Measurements from ENCODE around the gene STK39. TPM values are rescaled to one million over a fixed set of nuclear protein-coding genes. Genes with fewer than 3 reads are reported as not detected.

Gene STK39
- total and polyA plus RNA-seq, 2 of the 4 experiments (the other 2 are of a cell fraction): 11.8 to 16.4 TPM

GRCh38 chr2:168294409-168294808, 47.0 kb upstream of the STK39 start:
- Histone ChIP-seq H3K27me3 (ENCODE audit: control insufficient read depth, insufficient read depth, low read length) (no peaks in the 10 kb centered on the region), H4K5ac (ENCODE audit: low read depth, low read length) (no peak overlapping the region), H3K79me1 (ENCODE audit: low read depth in 1 of 2, low read length in 2 of 2) (no peaks in the 10 kb centered on the region), H4K8ac (ENCODE audit: low read depth in 2 of 2, low read length in 2 of 2) (no peak overlapping the region), H3K9me3 (ENCODE audit: control insufficient read depth, insufficient read depth, low read length) (no peaks in the 10 kb centered on the region), H3K9me1 (ENCODE audit: insufficient read depth, low read length) (no peaks in the 10 kb centered on the region), H4K20me1 (ENCODE audit: insufficient read depth, low read length) (no peaks in the 10 kb centered on the region), H3K9ac (ENCODE audit: low read depth, low read length) (no peak overlapping the region), H2BK5ac (ENCODE audit: low read depth, low read length, poor library complexity, severe bottlenecking) (no peak overlapping the region), H2AFZ (replicated peaks; ENCODE audit: low read length, poor library complexity) (no peak overlapping the region), H4K91ac (ENCODE audit: insufficient read depth, low read depth, low read length) (no peak overlapping the region), H2AK5ac (ENCODE audit: low read depth, low read length) (no peak overlapping the region), H3K18ac (ENCODE audit: low read depth, low read length) (no peak overlapping the region), H3K36me3 (ENCODE audit: control insufficient read depth, insufficient read depth, low read length) (no peaks in the 10 kb centered on the region), H3K4ac (ENCODE audit: low read depth, low read length) (no peak overlapping the region), H2BK20ac (ENCODE audit: low read depth, low read length) (no peak overlapping the region), H2BK15ac (ENCODE audit: low read depth, low read length) (no peak overlapping the region), H3K4me1 (ENCODE audit: control insufficient read depth, insufficient read depth, low read length) (no peaks in the 10 kb centered on the region), H2AK9ac (replicated peaks; ENCODE audit: low read depth, low read length, poor library complexity) (no peak overlapping the region), H3K14ac (replicated peaks; ENCODE audit: low read depth, low read length) (no peak overlapping the region), H3K4me3 (ENCODE audit: insufficient read depth, low read depth, low read length) (no peak overlapping the region), H3K23ac (ENCODE audit: low read depth, low read length) (no peak overlapping the region), H3K27ac (ENCODE audit: insufficient read depth, low read length) (no peak overlapping the region), H3K56ac (ENCODE audit: extremely low read depth, insufficient read depth, low read length) (no peak overlapping the region), H2BK120ac (ENCODE audit: low read depth, low read length) (no peak overlapping the region), H3K4me2 (ENCODE audit: low read depth, low read length) (no peak overlapping the region)
- ATAC-seq (ENCODE audit: low read depth) (no peak), DNase-seq (no peak)
- CTCF ChIA-PET: interaction anchor here (1.1 kb wide), 1 partner anchor 140 kb away, joined by 3 read pairs; no protein-coding TSS in a partner anchor
- dilution Hi-C loops (cut with HindIII; ENCODE audit: low sequenced_read_pairs, unreplicated experiment) (no loop called here), in situ Hi-C loops (cut with MboI; ENCODE audit: low sequenced_read_pairs) (no loop called here), intact Hi-C loops (cut with micrococcal nuclease) (no loop called here)
- TF ChIP-seq NFE2L2 (IDR thresholded peaks at IDR 0.05; ENCODE audit: low read depth, low read length) (no peak), CHD1 (IDR thresholded peaks at IDR 0.05; ENCODE audit: low read depth, low read length) (no peak), CEBPB (IDR thresholded peaks at IDR 0.05; ENCODE audit: low read depth, low read length) (no peak), MAFK (IDR thresholded peaks at IDR 0.05; ENCODE audit: low read depth, low read length) (no peak), MAZ (IDR thresholded peaks at IDR 0.05; ENCODE audit: borderline replicate concordance, low read depth, low read length) (no peak), RCOR1 (IDR thresholded peaks at IDR 0.05; ENCODE audit: insufficient replicate concordance, low read length) (no peak), BHLHE40 (IDR thresholded peaks at IDR 0.05; ENCODE audit: low read depth, low read length) (no peak), RFX5 (IDR thresholded peaks at IDR 0.05; ENCODE audit: low read depth, low read length) (no peak), SMC3 (IDR thresholded peaks at IDR 0.05; ENCODE audit: low read depth, low read length) (no peak), POLR2A (IDR thresholded peaks at IDR 0.05; ENCODE audit: low read depth, low read length) (no peak), FOS (IDR thresholded peaks at IDR 0.05; ENCODE audit: low read depth, low read length) (no peak), MXI1 (IDR thresholded peaks at IDR 0.05; ENCODE audit: borderline replicate concordance, low read depth, low read length) (no peak), ELK1 (IDR thresholded peaks at IDR 0.05; ENCODE audit: borderline replicate concordance, low read depth, low read length) (no peak), RAD21 (IDR thresholded peaks at IDR 0.05; ENCODE audit: low read length) (no peak), USF2 (IDR thresholded peaks at IDR 0.05; ENCODE audit: low read depth, low read length) (no peak)
- POLR2A ChIA-PET (ENCODE audit: unreplicated experiment): interaction anchor here (0.6 kb wide), 1 partner anchor 211 kb away, joined by 3 read pairs; no protein-coding TSS in a partner anchor
- BruUV-seq (replicated peaks): no TSS peak
- WGBS, 2 experiments (ENCODE audit: extremely low coverage in 2 of 2, insufficient read length in 1 of 2): no CpG with 5 or more reads among the region's 2 CpGs
